NCI-H526 (cell line): ENCODE measurements around the gene CADPS2.
"Not testable (repeated sequence)": the region's sequence is repeated elsewhere in the genome, so short reads cannot be mapped to it uniquely, and the experiment has no call there.

Source experiments
- DNase-seq, 2 experiments: peaks; one replicate each; lab custom pipeline; 2025; lab: John Stamatoyannopoulos, UW

The CADPS2 gene

DNA sequence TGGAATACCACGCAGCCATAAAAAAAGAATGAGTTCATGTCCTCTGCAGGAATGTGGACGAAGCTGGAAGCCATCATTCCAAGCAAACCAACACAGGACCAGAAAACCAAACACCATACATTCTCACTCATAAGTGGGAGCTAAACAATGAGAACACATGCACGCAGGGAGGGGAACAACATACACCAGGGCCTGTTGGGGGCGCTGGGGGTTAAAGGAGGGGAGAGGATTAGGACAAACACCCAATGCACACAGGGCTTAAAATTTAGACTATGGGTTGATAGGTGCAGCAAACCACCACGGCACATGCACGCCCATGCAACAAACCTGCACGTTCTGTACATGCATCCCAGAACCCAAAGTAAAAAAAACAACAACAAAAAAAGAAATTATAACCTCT, 210.6 kb downstream of the CADPS2 start:
- DNase-seq, result no peak

DNA sequence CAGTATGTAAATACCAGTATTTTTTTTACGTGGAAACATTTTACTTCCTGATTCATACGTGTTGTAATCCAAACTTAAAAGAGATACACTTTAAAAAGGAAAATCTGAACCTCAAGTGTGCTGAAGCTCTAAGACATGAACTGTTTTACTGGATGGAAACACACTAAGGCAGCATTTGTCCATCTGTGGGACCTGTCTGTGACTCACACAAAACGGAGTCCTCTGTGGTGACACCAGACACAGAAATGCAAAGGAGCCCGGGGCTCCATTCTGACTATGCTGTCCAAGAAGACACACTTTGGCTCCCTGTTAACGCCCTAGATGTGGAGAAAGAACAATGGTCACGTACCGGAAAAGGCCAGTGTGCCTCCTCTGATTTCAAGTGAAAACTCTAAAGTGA, 211.2 kb downstream of the CADPS2 start:
- DNase-seq, result no peak

DNA sequence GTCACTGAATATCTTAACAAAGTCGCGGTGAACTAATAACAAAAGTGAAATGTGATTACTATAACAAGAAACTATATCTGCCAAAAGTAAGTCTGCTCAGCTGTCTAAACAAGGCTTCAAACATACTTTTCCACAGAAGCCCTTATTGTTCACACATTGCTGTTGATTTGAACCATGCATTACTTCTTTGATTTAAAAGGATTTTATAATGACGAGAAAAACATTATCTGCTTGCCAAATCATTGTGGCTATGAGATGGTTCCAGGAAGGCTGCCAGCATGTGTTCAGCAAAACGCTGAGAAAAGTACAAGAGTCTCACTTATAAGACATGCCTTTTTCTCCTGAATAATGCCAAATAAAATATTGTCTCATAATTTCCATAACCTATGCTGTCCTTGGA, 211.8 kb downstream of the CADPS2 start:
- DNase-seq, result no peak

DNA sequence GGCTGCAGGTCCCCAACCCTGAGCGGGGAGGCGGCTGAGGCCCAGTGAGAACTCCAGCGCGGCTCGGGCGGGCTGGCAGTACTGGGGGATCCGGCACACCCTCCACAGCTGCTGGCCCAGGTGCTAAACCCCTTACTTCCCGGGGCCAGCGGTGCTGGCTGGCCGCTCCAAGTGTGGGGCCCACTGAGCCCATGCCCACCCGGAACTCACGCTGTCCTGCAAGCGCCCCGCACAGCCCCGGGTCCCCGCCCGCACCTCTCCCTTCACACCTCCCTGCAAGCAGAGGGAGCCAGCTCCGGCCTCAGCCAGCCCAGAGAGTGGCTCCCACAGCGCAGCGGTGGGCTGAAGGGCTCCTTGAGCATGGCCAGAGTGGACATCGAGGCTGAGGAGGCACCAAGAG, 212.3 kb downstream of the CADPS2 start:
- no peak for DNase-seq

DNA sequence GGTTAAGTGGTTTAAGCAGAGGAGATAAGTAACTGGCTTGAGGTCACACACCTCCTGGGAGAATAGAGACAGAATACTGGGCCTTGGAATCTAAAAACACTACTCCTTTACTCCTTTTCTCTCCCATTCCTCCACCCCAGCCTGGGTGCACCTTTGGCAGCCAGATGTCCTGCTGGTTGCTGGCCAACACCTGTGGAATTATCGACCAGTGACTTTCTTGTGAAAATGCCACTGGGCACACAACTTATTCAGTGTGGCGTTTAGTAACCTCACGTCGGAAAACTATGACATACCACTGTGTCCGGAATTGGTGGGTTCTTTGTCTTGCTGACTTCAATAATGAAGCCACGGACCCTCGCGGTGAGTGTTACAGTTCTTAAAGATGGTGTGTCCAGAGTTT, 213.7 kb downstream of the CADPS2 start:
- DNase-seq, result no peak

DNA sequence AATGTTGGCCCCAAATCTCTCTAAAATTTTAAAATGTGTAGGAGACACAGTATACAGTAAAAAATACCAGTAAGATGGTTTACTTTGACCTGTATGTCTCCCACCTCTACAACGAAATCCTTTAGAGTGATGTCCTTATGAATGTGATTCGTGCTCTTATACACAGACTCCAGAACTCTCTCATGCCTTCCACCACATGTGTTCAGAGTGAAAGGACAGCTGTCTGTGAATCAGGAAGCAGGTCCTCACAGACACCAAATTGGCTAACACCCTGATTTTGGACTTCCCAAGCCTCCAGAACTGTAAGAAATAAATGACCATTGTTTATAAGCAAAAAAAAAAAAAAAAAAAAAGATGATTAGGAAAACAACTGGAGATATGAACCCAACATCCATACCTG, 222.5 kb downstream of the CADPS2 start:
- DNase-seq, result no peak

DNA sequence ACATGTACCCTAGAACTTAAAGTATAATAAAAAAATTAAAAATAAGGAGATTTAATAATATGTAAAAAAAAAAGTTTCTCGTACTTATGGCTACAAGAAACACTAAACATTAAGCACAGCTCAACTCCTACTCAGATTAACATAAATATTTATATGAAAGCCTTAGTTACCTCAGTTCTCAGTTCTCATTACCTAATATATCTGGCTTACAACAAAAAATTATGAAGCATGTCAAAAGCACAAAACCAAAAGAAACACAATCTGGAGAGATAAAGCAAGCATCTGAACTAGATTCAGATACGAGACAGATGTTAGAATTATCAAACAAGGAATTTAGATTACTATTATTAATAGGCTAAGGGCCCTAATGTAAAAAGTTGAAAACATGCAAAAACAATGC, 227.4 kb downstream of the CADPS2 start:
- no peak for DNase-seq

DNA sequence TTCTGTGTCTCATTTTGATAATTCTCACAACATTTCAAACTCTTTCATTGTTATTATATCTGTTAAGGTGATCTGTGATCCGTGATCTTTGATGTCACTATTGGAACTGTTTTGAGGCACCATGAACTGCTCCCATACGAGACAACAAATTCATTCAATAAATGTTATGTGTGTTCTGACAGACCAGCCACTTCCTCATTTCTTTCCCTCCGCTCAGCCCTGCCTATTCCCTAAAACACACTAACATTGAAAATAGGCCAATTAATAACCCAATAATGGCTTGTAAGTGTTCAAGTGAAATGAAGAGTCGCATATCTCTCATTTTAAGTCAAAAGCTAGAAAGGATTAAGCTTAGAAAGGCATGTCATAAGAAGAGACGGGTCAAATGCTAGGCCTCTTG, 232.6 kb downstream of the CADPS2 start:
- no peak for DNase-seq

DNA sequence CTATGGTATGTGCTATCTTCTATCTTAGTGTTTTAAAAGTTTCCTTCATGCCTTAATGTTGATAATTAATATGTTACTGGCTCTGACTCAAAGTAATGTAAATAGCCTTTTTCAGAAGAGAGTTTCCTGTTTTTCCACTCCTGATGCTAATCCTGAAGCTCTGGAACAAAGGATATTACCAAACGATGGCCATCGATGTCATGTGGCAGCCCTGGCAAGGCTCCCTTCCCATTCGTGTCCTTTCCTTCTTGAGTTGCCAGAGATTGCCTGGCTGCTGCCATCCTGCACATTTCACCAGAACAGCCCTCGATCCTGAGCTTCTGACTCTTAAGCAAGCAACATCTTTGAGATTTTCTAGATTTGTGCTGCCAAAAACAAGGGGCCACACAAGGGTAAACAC, 233.4 kb downstream of the CADPS2 start:
- DNase-seq, result no peak

DNA sequence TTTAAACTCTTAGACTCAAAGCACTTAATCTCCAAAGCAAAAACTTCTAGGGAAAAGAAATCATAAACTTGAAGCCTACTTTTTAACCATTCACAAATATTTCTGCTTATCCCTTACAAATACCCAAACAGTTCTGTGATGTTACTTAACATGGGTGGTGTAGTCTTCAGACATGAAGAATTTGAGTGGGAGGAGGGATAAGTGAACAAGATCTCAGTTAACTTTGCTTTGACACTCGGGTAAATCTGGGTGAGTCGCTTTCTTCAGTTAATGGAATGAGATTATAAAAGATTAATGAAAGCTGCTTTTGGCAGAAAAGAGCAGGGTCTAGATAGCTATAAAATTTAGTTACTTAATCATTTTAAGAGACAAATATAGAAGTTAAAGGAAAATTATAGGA, 234.8 kb downstream of the CADPS2 start:
- DNase-seq, result no peak

DNA sequence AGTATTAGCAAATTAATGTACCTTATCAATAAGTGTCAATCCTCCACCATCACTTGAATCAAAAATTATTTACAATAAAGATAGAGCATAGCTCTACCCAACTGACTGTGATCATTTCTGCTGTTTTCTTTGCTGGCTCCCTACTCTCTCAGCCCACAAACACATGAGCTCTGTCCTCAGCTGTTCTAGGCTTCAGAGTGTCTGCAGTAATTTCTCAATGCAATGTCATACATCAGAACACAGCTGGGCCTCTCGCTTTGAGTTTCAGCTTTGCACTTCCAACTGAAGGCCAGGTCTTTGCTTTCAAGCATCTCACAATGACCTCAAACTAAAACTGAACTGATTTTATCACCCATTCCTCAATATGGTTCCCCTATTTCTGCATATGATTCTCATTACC, 243.0 kb downstream of the CADPS2 start:
- no peak for DNase-seq

DNA sequence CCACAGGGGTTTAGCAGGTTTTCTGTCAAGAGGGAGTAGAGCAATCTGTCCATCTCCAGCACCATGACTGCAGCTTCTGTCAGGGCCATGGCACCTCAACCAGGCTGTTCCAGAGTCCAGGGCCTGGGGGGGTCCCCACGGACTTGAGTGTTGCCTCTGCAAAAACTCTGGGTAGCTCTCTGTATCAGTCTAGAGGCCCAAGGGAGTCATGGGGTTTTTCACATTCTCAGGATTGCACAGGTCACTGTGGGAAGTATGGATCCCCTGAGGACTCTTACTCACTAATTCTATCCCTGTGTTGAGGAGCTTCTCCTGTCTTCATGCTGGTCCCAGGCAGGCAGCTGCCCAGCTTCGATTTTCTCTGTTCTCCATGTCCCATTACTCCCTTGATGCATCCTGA, 247.8 kb downstream of the CADPS2 start:
- no peak for DNase-seq

DNA sequence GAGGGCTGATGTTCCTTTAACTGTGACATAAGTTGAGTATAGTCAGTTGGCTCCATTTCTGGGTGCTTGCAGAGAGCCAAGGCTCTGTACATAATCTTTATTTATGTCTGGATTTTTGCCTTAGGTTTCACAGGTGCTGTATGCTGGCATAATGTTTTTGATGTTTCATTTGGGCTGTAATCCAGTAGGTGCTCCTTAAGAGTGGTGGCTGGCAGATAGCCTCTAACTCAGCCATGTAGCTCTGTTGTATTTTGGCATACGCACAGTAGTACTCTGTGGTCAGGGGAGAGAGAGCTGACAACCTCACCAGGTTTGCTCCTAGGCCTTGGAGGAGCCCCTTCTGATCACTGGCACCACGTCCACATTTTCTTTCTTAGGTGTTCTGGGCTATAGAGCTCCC, 248.5 kb downstream of the CADPS2 start:
- no peak for DNase-seq

DNA sequence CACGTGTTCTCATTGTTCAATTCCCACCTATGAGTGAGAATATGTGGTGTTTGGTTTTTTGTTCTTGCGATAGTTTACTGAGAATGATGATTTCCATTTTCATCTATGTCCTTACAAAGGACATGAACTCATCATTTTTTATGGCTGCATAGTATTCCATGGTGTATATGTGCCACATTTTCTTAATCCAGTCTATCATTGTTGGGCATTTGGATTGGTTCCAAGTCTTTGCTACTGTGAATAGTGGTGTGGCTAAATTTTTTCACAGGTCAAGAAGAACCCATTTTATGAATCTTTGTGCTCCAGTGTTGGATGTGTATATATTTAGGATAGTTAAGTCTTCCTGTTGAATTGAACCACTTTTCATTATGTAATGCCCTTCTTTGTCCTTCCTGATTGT, 250.8 kb downstream of the CADPS2 start:
- not testable (repeated sequence) for DNase-seq

DNA sequence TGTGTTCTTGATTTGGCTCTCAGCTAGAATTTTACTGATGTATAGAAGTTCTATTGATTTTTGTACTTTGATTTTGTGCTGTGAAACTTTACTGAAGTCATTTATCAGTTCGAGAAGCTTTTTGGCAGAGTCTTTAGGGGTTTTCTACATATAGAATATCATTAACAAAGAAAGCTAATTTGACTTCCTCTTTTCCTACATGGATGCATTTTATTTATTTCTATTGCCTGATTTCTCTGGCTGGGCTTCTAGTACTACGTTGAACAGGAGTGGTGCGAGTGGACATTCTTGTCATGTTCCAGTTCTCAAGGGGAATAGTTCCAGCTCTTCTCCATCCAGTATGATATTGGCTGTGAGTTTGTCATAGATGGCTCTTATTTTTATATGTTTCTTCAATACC, 252.8 kb downstream of the CADPS2 start:
- no peak for DNase-seq

DNA sequence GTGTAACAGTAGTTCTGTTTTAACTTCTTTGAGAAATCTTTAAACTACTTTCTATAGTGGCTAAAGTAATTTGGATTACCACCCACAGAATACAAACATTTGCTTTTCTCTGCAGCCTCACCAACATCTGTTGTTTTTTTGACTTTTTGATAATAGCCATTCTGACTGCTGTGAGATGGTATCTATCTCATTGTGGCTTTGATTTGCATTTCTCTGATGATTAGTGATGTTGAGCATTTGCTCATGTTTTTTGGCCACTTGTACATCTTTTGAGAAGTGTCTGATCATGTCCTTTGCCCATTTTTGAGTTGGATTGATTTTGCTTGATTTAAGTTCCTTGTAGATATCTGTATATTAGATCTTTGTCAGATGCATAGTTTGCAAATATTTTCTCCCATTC, 254.0 kb downstream of the CADPS2 start:
- no peak for DNase-seq

DNA sequence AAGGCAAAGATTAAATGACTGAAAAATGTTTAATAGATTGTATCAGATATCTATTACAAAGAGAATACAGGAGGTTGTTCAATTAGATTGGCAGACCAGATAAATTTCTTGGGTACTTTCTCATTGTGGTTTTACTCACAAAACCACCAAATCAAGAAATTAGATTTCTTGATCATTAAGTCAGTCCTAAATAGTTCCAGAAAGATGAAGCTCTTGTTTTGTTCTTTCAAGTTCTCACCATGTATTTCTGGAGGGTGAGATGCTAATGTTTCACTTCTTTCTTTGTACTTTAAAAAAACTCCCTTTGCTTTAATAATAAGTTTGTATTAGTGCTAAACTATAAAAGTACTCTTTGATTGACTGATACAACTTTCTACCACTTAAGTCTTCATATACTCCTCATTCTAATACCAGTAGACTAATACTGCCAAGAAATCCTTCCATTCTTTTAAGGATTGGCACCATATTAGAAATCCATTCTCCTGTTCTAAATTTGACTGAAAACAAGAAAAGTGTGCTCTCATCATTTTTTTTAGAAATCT, 256.8 kb downstream of the CADPS2 start:
- DNase-seq, result no peak

DNA sequence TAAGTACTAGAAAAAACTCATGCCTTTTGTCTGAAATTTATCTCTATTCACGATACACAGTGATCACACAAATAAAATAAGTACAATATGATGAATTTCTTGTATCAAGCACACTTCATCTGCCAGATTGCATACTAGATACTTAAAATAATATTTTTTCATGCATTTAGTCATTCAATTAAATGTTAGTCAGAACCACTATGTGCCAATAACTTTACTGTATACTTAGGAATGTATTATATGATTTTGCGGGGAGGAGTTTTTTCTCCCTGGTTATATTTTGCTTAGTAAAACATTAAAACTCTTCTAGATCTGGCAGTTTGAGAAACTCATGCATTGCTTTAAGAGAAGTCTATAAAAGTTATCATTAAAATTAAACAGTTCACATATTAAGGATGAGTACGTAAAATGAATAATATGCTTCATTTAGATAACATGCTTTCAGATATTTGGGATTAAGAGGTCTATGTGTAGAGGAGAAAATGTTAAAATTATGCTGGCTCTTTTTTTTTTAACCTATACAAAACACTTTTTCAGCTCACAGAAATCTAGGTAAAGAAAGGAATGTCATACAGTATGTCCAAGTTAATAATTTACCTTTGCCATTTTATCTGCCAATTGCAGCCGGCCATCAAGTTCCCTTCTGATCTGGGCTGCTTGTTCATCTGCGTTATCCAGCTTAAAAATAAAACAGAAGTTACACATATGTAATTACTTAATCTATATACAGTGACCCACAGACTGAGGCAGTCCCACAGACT, 257.4 kb downstream of the CADPS2 start:
- no peak for DNase-seq

DNA sequence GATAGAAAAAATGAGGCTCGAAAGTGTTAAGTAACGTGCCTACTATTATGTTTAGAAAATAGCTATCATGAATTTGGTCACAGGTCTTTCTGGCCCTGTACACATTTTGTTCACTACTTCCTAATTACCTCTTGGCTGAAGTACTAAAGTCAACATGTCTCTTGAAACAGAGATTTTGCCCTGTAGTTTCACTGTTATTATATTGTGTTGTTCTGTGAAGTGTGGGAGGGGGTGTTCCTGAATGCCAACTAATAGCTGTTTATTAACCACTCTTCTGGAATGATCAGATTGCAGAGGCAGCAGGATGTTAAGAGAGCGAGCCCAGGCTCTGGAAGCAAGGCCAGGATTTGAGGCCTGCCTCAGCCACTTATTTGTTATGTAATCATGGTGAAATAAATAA, 259.5 kb downstream of the CADPS2 start:
- no peak for DNase-seq

DNA sequence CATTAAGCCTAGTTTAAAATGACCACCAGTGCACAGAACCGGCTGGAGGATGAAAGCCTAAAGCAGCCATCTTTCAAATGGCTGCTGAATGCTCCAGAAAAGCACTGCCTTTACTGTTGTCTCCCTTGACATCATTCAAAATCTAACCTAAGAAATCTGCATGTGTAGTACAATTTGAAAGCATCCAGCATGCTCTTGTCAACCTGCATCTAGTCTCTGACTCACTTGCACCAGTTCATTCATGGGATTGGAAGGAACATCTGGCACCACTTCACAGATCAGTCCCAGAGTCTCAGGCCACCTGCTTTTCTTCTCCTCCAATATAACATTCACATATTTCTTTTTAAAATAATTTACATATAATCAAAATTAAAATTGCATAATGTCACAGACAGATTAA, 263.6 kb downstream of the CADPS2 start:
- no peak for DNase-seq

DNA sequence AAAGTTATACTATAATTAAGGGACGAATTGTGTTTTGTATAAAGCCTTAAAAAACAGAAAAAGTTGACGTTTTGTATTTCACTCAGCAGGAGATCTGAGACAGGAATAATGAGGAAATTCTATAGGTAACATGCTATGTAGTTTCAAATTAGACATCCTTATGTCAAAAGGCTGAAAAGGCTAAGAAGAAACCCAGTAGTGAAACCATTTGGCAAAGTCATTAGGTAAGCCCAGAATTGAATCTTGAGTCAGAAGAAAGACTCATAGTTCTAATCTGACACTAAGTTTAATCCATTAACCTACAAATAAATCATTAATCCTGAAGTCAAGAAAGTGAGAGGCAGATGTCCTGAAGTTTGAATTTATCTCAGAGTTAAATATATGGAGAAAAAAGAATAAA, 266.6 kb downstream of the CADPS2 start:
- DNase-seq, result no peak

DNA sequence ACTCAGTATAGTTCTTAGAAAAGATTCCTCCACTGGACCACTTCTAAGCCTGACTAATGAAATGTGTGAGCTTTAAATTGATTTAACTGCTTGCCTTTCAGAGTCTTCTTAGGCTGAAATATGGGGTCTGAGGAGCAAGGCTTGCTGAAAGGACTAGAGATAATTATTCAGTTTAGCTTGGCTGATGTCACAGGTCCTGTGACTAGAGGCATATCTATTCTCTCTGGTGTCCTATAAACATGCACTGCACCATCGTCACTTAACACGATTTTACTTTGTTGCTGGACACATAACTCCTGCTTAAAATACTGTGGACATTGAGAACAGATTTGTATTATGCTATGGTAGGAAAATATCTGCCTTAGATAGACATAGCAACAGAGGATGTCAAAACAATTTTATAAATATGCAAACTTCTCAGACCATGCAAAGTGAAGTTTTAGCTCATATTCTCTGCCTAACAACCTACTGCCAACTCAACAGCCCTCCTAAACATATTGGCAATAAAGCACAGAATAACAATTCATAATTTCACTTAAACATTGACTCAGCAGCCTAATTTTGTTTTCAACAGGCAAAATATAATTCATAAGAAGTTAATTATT, 267.6 kb downstream of the CADPS2 start:
- peak in 1 of 2 experiments; percentile 39 for DNase-seq

DNA sequence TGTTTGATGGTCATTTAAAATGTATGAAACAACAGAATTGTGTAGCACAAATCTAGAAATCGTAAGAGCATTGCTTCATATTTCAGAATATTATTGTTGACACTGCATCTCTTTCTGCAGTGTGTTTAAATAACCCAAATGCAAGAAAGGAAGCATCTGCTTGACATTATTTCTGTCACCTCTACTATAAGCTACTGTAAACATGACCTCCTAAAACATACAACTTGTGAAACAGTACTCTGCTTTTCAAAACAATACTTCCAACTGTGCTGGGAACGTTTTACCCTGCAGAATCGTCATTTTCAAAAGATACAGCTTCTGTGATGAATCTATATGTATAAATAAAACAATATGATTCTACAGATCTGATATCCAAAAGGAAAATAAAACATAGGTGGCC, 269.3 kb downstream of the CADPS2 start:
- DNase-seq, result no peak

DNA sequence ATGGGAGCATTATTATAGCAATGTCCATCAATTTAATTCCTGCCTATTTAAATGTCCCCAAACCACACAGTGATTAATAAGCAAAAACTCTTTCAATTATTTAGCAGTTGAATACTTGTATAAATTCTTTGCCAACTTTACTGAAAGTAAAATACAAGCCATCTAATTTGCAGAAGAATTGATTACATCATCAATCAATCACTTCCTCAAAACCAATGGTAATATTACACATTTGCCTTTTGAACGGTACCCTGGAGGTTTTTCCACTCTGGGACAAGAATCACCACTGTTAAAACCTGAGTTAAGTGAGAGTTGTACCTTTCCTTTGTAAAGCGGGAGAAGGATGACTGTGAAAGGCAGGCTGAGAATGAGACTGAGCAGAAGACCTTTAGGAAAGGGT, 280.3 kb downstream of the CADPS2 start:
- no peak for DNase-seq
